ENCODE data around the gene GLYR1. TPM values are rescaled to one million over a fixed set of nuclear protein-coding genes. Genes with fewer than 3 reads are reported as not detected.
"Not testable (repeated sequence)": the region's sequence is repeated elsewhere in the genome, so short reads cannot be mapped to it uniquely, and the experiment has no call there.

The GLYR1 gene
- total RNA-seq, 2 donors from 2014 or later: 112 to 134 TPM

- no peak overlapping the region for H3K27ac ChIP-seq
- no peak overlapping the region for H3K9ac ChIP-seq (ENCODE audit: low read depth in 2 of 2, low read length in 2 of 2)
- no peaks in the 10 kb centered on the region for H3K36me3 ChIP-seq
- H3K4me3 ChIP-seq: no peak overlapping the region
- no peak for DNase-seq
- no peaks in the 10 kb centered on the region for H3K4me1 ChIP-seq
- H3K27me3 ChIP-seq: no peaks in the 10 kb centered on the region
- intact Hi-C loops (cut with DNase I): no loop called here
- TF ChIP-seq CTCF (IDR thresholded peaks at IDR 0.05): no peak
- H3K9me3 ChIP-seq: no peaks in the 10 kb centered on the region
Measured at GRCh38 chr16:4787068-4787467, 60.0 kb downstream of the GLYR1 start.

GRCh38 chr16:4785758-4786433, 61.2 kb downstream of the GLYR1 start:
- TF ChIP-seq CTCF (IDR thresholded peaks at IDR 0.05): no peak
- Histone ChIP-seq H3K27me3 (no peaks in the 10 kb centered on the region), H3K27ac (no peak overlapping the region), H3K9me3 (no peaks in the 10 kb centered on the region), H3K4me1 (no peaks in the 10 kb centered on the region), H3K36me3 (no peaks in the 10 kb centered on the region), H3K4me3 (no peak overlapping the region), H3K9ac (ENCODE audit: low read depth in 2 of 2, low read length in 2 of 2) (no peak overlapping the region)
- intact Hi-C loops (cut with DNase I): no loop called here
- no peak for DNase-seq

- H3K36me3 ChIP-seq; H3K9ac ChIP-seq (ENCODE audit: low read depth in 2 of 2, low read length in 2 of 2); H3K4me1 ChIP-seq; H3K27me3 ChIP-seq; H3K27ac ChIP-seq; H3K9me3 ChIP-seq; DNase-seq; H3K4me3 ChIP-seq; intact Hi-C loops (cut with DNase I): not testable (repeated sequence)
Measured at GRCh38 chr16:4784444-4784987, 62.6 kb downstream of the GLYR1 start.

GRCh38 chr16:4783951-4784336, 63.1 kb downstream of the GLYR1 start:
- Histone ChIP-seq H3K9me3 (no peaks in the 10 kb centered on the region), H3K36me3 (no peaks in the 10 kb centered on the region), H3K4me3 (no peak overlapping the region), H3K9ac (ENCODE audit: low read depth in 2 of 2, low read length in 2 of 2) (no peak overlapping the region), H3K27me3 (no peaks in the 10 kb centered on the region), H3K27ac (no peak overlapping the region), H3K4me1 (no peaks in the 10 kb centered on the region)
- intact Hi-C loops (cut with DNase I): no loop called here
- no peak for TF ChIP-seq CTCF (IDR thresholded peaks at IDR 0.05)
- no peak for DNase-seq

- Histone ChIP-seq H3K9ac (ENCODE audit: low read depth in 2 of 2, low read length in 2 of 2) (no peak overlapping the region), H3K27me3 (no peaks in the 10 kb centered on the region), H3K27ac (no peak overlapping the region), H3K4me3 (no peak overlapping the region), H3K36me3 (no peaks in the 10 kb centered on the region), H3K9me3 (no peaks in the 10 kb centered on the region), H3K4me1 (no peaks in the 10 kb centered on the region)
- TF ChIP-seq CTCF (IDR thresholded peaks at IDR 0.05): no peak
- intact Hi-C loops (cut with DNase I): no loop called here
- DNase-seq: no peak
Measured at GRCh38 chr16:4783251-4783950, 63.7 kb downstream of the GLYR1 start.

GRCh38 chr16:4780235-4780634, 66.9 kb downstream of the GLYR1 start:
- no peak for DNase-seq
- H3K9me3 ChIP-seq: no peaks in the 10 kb centered on the region
- H3K4me3 ChIP-seq: no peak overlapping the region
- H3K27me3 ChIP-seq: no peaks in the 10 kb centered on the region
- H3K4me1 ChIP-seq: no peaks in the 10 kb centered on the region
- no peak overlapping the region for H3K27ac ChIP-seq
- intact Hi-C loops (cut with DNase I): no loop called here
- no peaks in the 10 kb centered on the region for H3K36me3 ChIP-seq
- no peak overlapping the region for H3K9ac ChIP-seq (ENCODE audit: low read depth in 2 of 2, low read length in 2 of 2)
- no peak for TF ChIP-seq CTCF (IDR thresholded peaks at IDR 0.05)

Data from colonic mucosa (tissue), 4 donors.